HCT116 (cell line): ENCODE results near the gene ALG3. TPM values are rescaled to one million over a fixed set of nuclear protein-coding genes. Genes with fewer than 3 reads are reported as not detected.

Source experiments
- ATAC-seq: fragments of 200-7000 bp; cut with Tn5 transposase; 2 replicates; pipeline ENCODE4 v1.9.1; 2020; ENCODE audit warnings: mild to moderate bottlenecking, moderate library complexity
- BruUV-seq: library from RNA; stranded (reverse); fragments of 400-500 nt; replicated peaks from 2 replicates; lab custom pipeline; 2021; lab: Mats Ljungman, UMichigan
- CTCF ChIA-PET: fragments of 300-600 bp; sonication (Branson Sonifier 250); formaldehyde crosslinking; loops from one replicate; lab custom pipeline; 2021; ENCODE audit warnings: antibody characterized with exemption; lab: Charles Lee
- POLR2A ChIA-PET: fragments of 300-600, 350-600 bp; sonication (Branson Sonifier 250); formaldehyde crosslinking; loops from one replicate; lab custom pipeline; 2021; ENCODE audit warnings: antibody characterized with exemption; lab: Charles Lee
- RAD21 ChIA-PET, 2 experiments: fragments of 300-600 bp; sonication (Branson Sonifier 250); formaldehyde crosslinking; loops; one replicate each; lab custom pipeline; 2023; ENCODE audit warnings: low total read pairs in 2 of 2; ENCODE audit not compliant: uncharacterized antibody in 2 of 2, unreplicated experiment in 2 of 2, low non-redundant PET in 1 of 2; lab: Charles Lee
- DNase-seq: peaks from one replicate; pipeline ENCODE4 v3.0.0-alpha.2; 2010; ENCODE audit warnings: low read depth, low spot score
- H2AFZ ChIP-seq: fragments of 200-600 bp; shearing (Covaris generic), sonication (generic); 2 replicates; pipeline ENCODE4 v1.6.1; 2017; ENCODE audit warnings: low read depth, mixed run types, mixed read lengths, antibody characterized with exemption, low read length; ENCODE audit not compliant: poor library complexity, severe bottlenecking
- H3K27ac ChIP-seq: 2 replicates; pipeline ENCODE4 v1.5.1; 2012; ENCODE audit warnings: low read depth, low read length
- H3K27me3 ChIP-seq: fragments of 200-600 bp; sonication (generic); 2 replicates; pipeline ENCODE4 v1.6.1; 2016; ENCODE audit warnings: mixed run types, low read length, mixed read lengths; ENCODE audit not compliant: insufficient read depth
- H3K36me3 ChIP-seq, 2 experiments: fragments of 200-500 bp in 1 of 2; fragments of 200-600 bp in 1 of 2; sonication (Bioruptor generic) in 1 of 2; sonication (generic) in 1 of 2; 2 replicates each; pipeline versions ENCODE4 v1.5.1 to v1.6.1; 2014 to 2016; ENCODE audit warnings: low read length in 2 of 2, inconsistent platforms in 1 of 2, mixed read lengths in 1 of 2, mixed run types in 1 of 2; ENCODE audit not compliant: insufficient read depth in 2 of 2, control insufficient read depth in 1 of 2
- H3K4me1 ChIP-seq, 2 experiments: fragments of 200-600 bp in 1 of 2; sonication (generic) in 1 of 2; 2 replicates each; pipeline versions ENCODE4 v1.5.1 to v1.6.1; 2012 to 2017; ENCODE audit warnings: low read length in 2 of 2, inconsistent platforms in 1 of 2, mild to moderate bottlenecking in 1 of 2, mixed read lengths in 1 of 2, mixed run types in 1 of 2, moderate library complexity in 1 of 2; ENCODE audit not compliant: insufficient read depth in 2 of 2, control insufficient read depth in 1 of 2
- H3K4me2 ChIP-seq: fragments of 200-600 bp; sonication (generic); 2 replicates; pipeline ENCODE4 v1.6.1; 2017; ENCODE audit warnings: mixed run types, low read length, mixed read lengths
- H3K4me3 ChIP-seq, 2 experiments: fragments of 200-600 bp in 1 of 2; sonication (generic) in 1 of 2; replicated peaks in 1 of 2; 2 replicates each; pipeline ENCODE4 v1.5.1; 2011 to 2016; ENCODE audit warnings: low read length in 2 of 2, control low read depth in 1 of 2, low read depth in 1 of 2, mild to moderate bottlenecking in 1 of 2, mixed read lengths in 1 of 2, mixed run types in 1 of 2
- H3K79me2 ChIP-seq: fragments of 200-600 bp; sonication (generic); 2 replicates; pipeline ENCODE4 v1.6.1; 2017; ENCODE audit warnings: mild to moderate bottlenecking, mixed run types, low read length, moderate library complexity, mixed read lengths; ENCODE audit not compliant: insufficient read depth
- H3K9ac ChIP-seq: fragments of 200-600 bp; sonication (generic); 2 replicates; pipeline ENCODE4 v1.6.1; 2016; ENCODE audit warnings: low read length, mixed read lengths
- H3K9me2 ChIP-seq: fragments of 200-600 bp; sonication (generic), shearing (Covaris generic); 2 replicates; pipeline ENCODE4 v1.6.1; 2017; ENCODE audit warnings: mixed run types, mild to moderate bottlenecking, moderate library complexity; ENCODE audit not compliant: insufficient read depth
- H3K9me3 ChIP-seq, 2 experiments: fragments of 200-500 bp in 1 of 2; fragments of 200-600 bp in 1 of 2; sonication (Bioruptor generic) in 1 of 2; sonication (generic) in 1 of 2; 2 replicates each; pipeline ENCODE4 v1.6.1; 2014 to 2017; ENCODE audit warnings: low read length in 2 of 2, mixed read lengths in 2 of 2, inconsistent platforms in 1 of 2, low read depth in 1 of 2, mild to moderate bottlenecking in 1 of 2, mixed run types in 1 of 2, moderate library complexity in 1 of 2; ENCODE audit not compliant: control insufficient read depth in 1 of 2, insufficient read depth in 1 of 2
- H4K20me1 ChIP-seq: fragments of 200-600 bp; sonication (generic), shearing (Covaris generic); 2 replicates; pipeline ENCODE4 v1.6.1; 2017; ENCODE audit warnings: mixed run types, mild to moderate bottlenecking, moderate library complexity; ENCODE audit not compliant: insufficient read depth
- CBX3 ChIP-seq: IDR thresholded peaks from 2 replicates; pipeline ENCODE4 v1.6.1; 2012; ENCODE audit warnings: low read depth
- CEBPB ChIP-seq: IDR thresholded peaks from 2 replicates; pipeline ENCODE4 v1.6.1; 2012; ENCODE audit warnings: low read depth
- EGR1 ChIP-seq: IDR thresholded peaks from 2 replicates; pipeline ENCODE4 v1.6.1; 2012; ENCODE audit warnings: low read depth
- ELF1 ChIP-seq: IDR thresholded peaks from 2 replicates; pipeline ENCODE4 v1.6.1; 2012; ENCODE audit warnings: low read depth, borderline replicate concordance
- EZH2 ChIP-seq: fragments of 200-600 bp; sonication (generic); IDR thresholded peaks from 2 replicates; pipeline ENCODE4 v1.6.1; 2017; ENCODE audit warnings: antibody characterized with exemption, mixed run types
- EZH2phosphoT487 ChIP-seq: fragments of 200-600 bp; IDR thresholded peaks from 2 replicates; pipeline ENCODE4 v1.6.1; 2018; ENCODE audit warnings: antibody characterized with exemption, borderline replicate concordance
- FOSL1 ChIP-seq: IDR thresholded peaks from 2 replicates; pipeline ENCODE4 v1.6.1; 2012; ENCODE audit warnings: low read depth
- JUND ChIP-seq: IDR thresholded peaks from 2 replicates; pipeline ENCODE4 v1.6.1; 2012
- MAX ChIP-seq: IDR thresholded peaks from 2 replicates; pipeline ENCODE4 v1.6.1; 2012
- POLR2AphosphoS5 ChIP-seq: IDR thresholded peaks from 2 replicates; pipeline ENCODE4 v1.6.1; 2011; ENCODE audit warnings: mild to moderate bottlenecking, low read depth, low read length, moderate library complexity
- REST ChIP-seq: IDR thresholded peaks from 2 replicates; pipeline ENCODE4 v1.6.1; 2012; ENCODE audit warnings: low read depth
- SP1 ChIP-seq: IDR thresholded peaks from 2 replicates; pipeline ENCODE4 v1.6.1; 2012; ENCODE audit warnings: low read depth
- SRF ChIP-seq: IDR thresholded peaks from 2 replicates; pipeline ENCODE4 v1.6.1; 2012; ENCODE audit warnings: low read depth
- TCF7L2 ChIP-seq: IDR thresholded peaks from 2 replicates; pipeline ENCODE4 v1.7.0; 2011; ENCODE audit warnings: borderline replicate concordance, inconsistent platforms; ENCODE audit not compliant: insufficient read depth, insufficient read length; ENCODE audit errors: extremely low read depth
- YY1 ChIP-seq: IDR thresholded peaks from 2 replicates; pipeline ENCODE4 v1.6.1; 2011; ENCODE audit warnings: low read length, low read depth, moderate library complexity, mild to moderate bottlenecking; ENCODE audit not compliant: insufficient replicate concordance; ENCODE audit errors: extremely low read depth
- ZBTB33 ChIP-seq: IDR thresholded peaks from 2 replicates; pipeline ENCODE4 v1.6.1; 2011; ENCODE audit warnings: mild to moderate bottlenecking, low read length, moderate library complexity; ENCODE audit not compliant: insufficient replicate concordance; ENCODE audit errors: extremely low read depth
- ZFX ChIP-seq: fragments of 450-650 bp; IDR thresholded peaks from 2 replicates; pipeline ENCODE4 v1.6.1; 2017
- ZNF274 ChIP-seq: fragments of 200-500 bp; sonication (Bioruptor generic); IDR thresholded peaks from 2 replicates; pipeline ENCODE4 v1.6.1; 2014; ENCODE audit warnings: mild to moderate bottlenecking, low read depth, low read length, inconsistent platforms
- intact Hi-C: fragments of 100-400 bp; cut with micrococcal nuclease; formaldehyde crosslinking; loops from 2 replicates; pipeline ENCODE4 v1.10.0; 2022
- total RNA-seq: library from RNA; stranded (reverse); gene quantifications from one replicate; pipeline ENCODE4 v1.2.1, GENCODE V29; 2021; ENCODE audit not compliant: unreplicated experiment

ALG3 gene
- total RNA-seq, 1 experiment from 2014 or later: 56.6 TPM

- BruUV-seq: no TSS peak
- CTCF ChIA-PET: interaction anchor here (1.0 to 1.6 kb wide), 2 partner anchors 56 to 387 kb away, joined by 3 to 15 read pairs; no protein-coding TSS in a partner anchor
- POLR2A ChIA-PET: no interaction called here
- TF ChIP-seq SRF (no peak), POLR2AphosphoS5 (no peak), EGR1 (no peak), SP1 (no peak), REST (no peak), YY1 (no peak), CBX3 (no peak), CEBPB (no peak), TCF7L2 (no peak), EZH2phosphoT487 (no peak), FOSL1 (no peak), ELF1 (no peak), ZBTB33 (no peak), EZH2 (no peak), ZNF274 (no peak), ZFX (no peak), MAX (no peak), JUND (no peak)
- Histone ChIP-seq H3K9me2 (no peaks in the 10 kb centered on the region), H3K79me2 (no peaks in the 10 kb centered on the region), H2AFZ (no peak overlapping the region), H3K4me1 (no peaks in the 10 kb centered on the region), H4K20me1 (no peaks in the 10 kb centered on the region), H3K4me3 (no peak overlapping the region), H3K9ac (no peak overlapping the region), H3K4me2 (no peak overlapping the region), H3K36me3 (no peaks in the 10 kb centered on the region), H3K27ac (no peak overlapping the region), H3K27me3 (no peaks in the 10 kb centered on the region), H3K9me3 (no peaks in the 10 kb centered on the region)
- RAD21 ChIA-PET: no interaction called here
- DNase-seq: no peak
- ATAC-seq: no peak
- intact Hi-C loops: loop anchor here (1.0 to 10.0 kb wide), 3 partner anchors 33 to 819 kb away; partner anchors contain the start of gene ABCC5
These were observed 34.9 kb upstream of the ALG3 start for GRCh38 chr3:184283681-184284080.
